ENCODE measurements around the gene KNG1. TPM values are rescaled to one million over a fixed set of nuclear protein-coding genes. Genes with fewer than 3 reads are reported as not detected.
"Not testable (repeated sequence)": the region's sequence is repeated elsewhere in the genome, so short reads cannot be mapped to it uniquely, and the experiment has no call there.

The KNG1 gene
- total RNA-seq, 2 donors from 2014 or later: not detected

- Mint-ChIP-seq H3K9me3 (no peaks in the 10 kb centered on the region), H3K27ac (no peak overlapping the region), H3K4me1 (ENCODE audit: low read depth) (peaks cover 8% of the 10 kb centered on the region), H3K4me3 (no peak overlapping the region), H3K27me3 (ENCODE audit: low read depth) (peaks cover 22% of the 10 kb centered on the region), H3K36me3 (ENCODE audit: insufficient read depth in 2 of 2) (no peaks in the 10 kb centered on the region)
- no peak for DNase-seq
- ATAC-seq (replicated peaks in 1 of 2): no peak
Measured at GRCh38 chr3:186691676-186692075, 25.5 kb upstream of the KNG1 start.

- Mint-ChIP-seq H3K27me3 (ENCODE audit: low read depth) (peaks cover 11% of the 10 kb centered on the region), H3K9me3 (no peaks in the 10 kb centered on the region), H3K4me1 (ENCODE audit: low read depth) (no peaks in the 10 kb centered on the region), H3K36me3 (ENCODE audit: insufficient read depth in 2 of 2) (no peaks in the 10 kb centered on the region), H3K4me3 (no peak overlapping the region), H3K27ac (no peak overlapping the region)
- DNase-seq (no peak), ATAC-seq (replicated peaks in 1 of 2) (no peak)
Measured at GRCh38 chr3:186693843-186694242, 23.3 kb upstream of the KNG1 start.

GRCh38 chr3:186694288-186695032, 22.7 kb upstream of the KNG1 start:
- no peaks in the 10 kb centered on the region for H3K9me3 Mint-ChIP-seq
- H3K27me3 Mint-ChIP-seq (ENCODE audit: low read depth): peaks cover 9% of the 10 kb centered on the region
- peak; percentile 32 to 58 for ATAC-seq (replicated peaks in 1 of 2)
- H3K4me3 Mint-ChIP-seq: no peak overlapping the region
- H3K27ac Mint-ChIP-seq: no peak overlapping the region
- no peaks in the 10 kb centered on the region for H3K36me3 Mint-ChIP-seq (ENCODE audit: insufficient read depth in 2 of 2)
- no peaks in the 10 kb centered on the region for H3K4me1 Mint-ChIP-seq (ENCODE audit: low read depth)
- no peak for DNase-seq

GRCh38 chr3:186696522-186696921, 20.6 kb upstream of the KNG1 start:
- Mint-ChIP-seq H3K9me3 (no peaks in the 10 kb centered on the region), H3K36me3 (ENCODE audit: insufficient read depth in 2 of 2) (no peaks in the 10 kb centered on the region), H3K27ac (no peak overlapping the region), H3K4me1 (ENCODE audit: low read depth) (no peaks in the 10 kb centered on the region), H3K27me3 (ENCODE audit: low read depth) (no peaks in the 10 kb centered on the region), H3K4me3 (no peak overlapping the region)
- ATAC-seq (replicated peaks in 1 of 2) (no peak), DNase-seq (no peak)

GRCh38 chr3:186697510-186697909, 19.6 kb upstream of the KNG1 start:
- Mint-ChIP-seq H3K36me3 (ENCODE audit: insufficient read depth in 2 of 2) (no peaks in the 10 kb centered on the region), H3K9me3 (no peaks in the 10 kb centered on the region), H3K27me3 (ENCODE audit: low read depth) (peaks cover 6% of the 10 kb centered on the region), H3K27ac (no peak overlapping the region), H3K4me1 (ENCODE audit: low read depth) (no peaks in the 10 kb centered on the region), H3K4me3 (no peak overlapping the region)
- DNase-seq (no peak), ATAC-seq (replicated peaks in 1 of 2) (no peak)

- Mint-ChIP-seq H3K9me3 (no peaks in the 10 kb centered on the region), H3K4me1 (ENCODE audit: low read depth) (no peaks in the 10 kb centered on the region), H3K4me3 (no peak overlapping the region), H3K27me3 (ENCODE audit: low read depth) (peaks cover 30% of the 10 kb centered on the region), H3K27ac (no peak overlapping the region), H3K36me3 (ENCODE audit: insufficient read depth in 2 of 2) (no peaks in the 10 kb centered on the region)
- DNase-seq: no peak
- ATAC-seq (replicated peaks in 1 of 2): peak in 1 of 2 donors; percentile 82
Measured at GRCh38 chr3:186700267-186700666, 16.9 kb upstream of the KNG1 start.

GRCh38 chr3:186702451-186702850, 14.7 kb upstream of the KNG1 start:
- ATAC-seq (replicated peaks in 1 of 2); DNase-seq; H3K9me3 Mint-ChIP-seq; H3K4me3 Mint-ChIP-seq; H3K27ac Mint-ChIP-seq; H3K36me3 Mint-ChIP-seq (ENCODE audit: insufficient read depth in 2 of 2): not testable (repeated sequence)
- Mint-ChIP-seq H3K27me3 (ENCODE audit: low read depth) (peaks cover 48% of the 10 kb centered on the region), H3K4me1 (ENCODE audit: low read depth) (peaks cover 11% of the 10 kb centered on the region)

- Mint-ChIP-seq H3K4me3 (no peak overlapping the region), H3K27ac (no peak overlapping the region), H3K9me3 (no peaks in the 10 kb centered on the region), H3K27me3 (ENCODE audit: low read depth) (peaks cover 68% of the 10 kb centered on the region), H3K36me3 (ENCODE audit: insufficient read depth in 2 of 2) (no peaks in the 10 kb centered on the region), H3K4me1 (ENCODE audit: low read depth) (peaks cover 11% of the 10 kb centered on the region)
- peak; percentile 100 for ATAC-seq (replicated peaks in 1 of 2)
- DNase-seq: peak; percentile 74 to 82
Measured at GRCh38 chr3:186705882-186706780, 11.0 kb upstream of the KNG1 start.

- no peak overlapping the region for H3K4me3 Mint-ChIP-seq
- peaks cover 11% of the 10 kb centered on the region for H3K4me1 Mint-ChIP-seq (ENCODE audit: low read depth)
- no peak for DNase-seq
- no peak for ATAC-seq (replicated peaks in 1 of 2)
- no peaks in the 10 kb centered on the region for H3K36me3 Mint-ChIP-seq (ENCODE audit: insufficient read depth in 2 of 2)
- peaks cover 58% of the 10 kb centered on the region for H3K27me3 Mint-ChIP-seq (ENCODE audit: low read depth)
- no peak overlapping the region for H3K27ac Mint-ChIP-seq
- no peaks in the 10 kb centered on the region for H3K9me3 Mint-ChIP-seq
Measured at GRCh38 chr3:186708983-186709679, 8.0 kb upstream of the KNG1 start.

GRCh38 chr3:186710694-186711093, 6.5 kb upstream of the KNG1 start:
- H3K27ac Mint-ChIP-seq; DNase-seq; H3K4me3 Mint-ChIP-seq; H3K9me3 Mint-ChIP-seq; H3K36me3 Mint-ChIP-seq (ENCODE audit: insufficient read depth in 2 of 2); ATAC-seq (replicated peaks in 1 of 2): not testable (repeated sequence)
- H3K27me3 Mint-ChIP-seq (ENCODE audit: low read depth): peaks cover 43% of the 10 kb centered on the region
- H3K4me1 Mint-ChIP-seq (ENCODE audit: low read depth): peaks cover 11% of the 10 kb centered on the region

GRCh38 chr3:186713499-186713898, 3.7 kb upstream of the KNG1 start:
- Mint-ChIP-seq H3K9me3 (no peaks in the 10 kb centered on the region), H3K4me1 (ENCODE audit: low read depth) (no peaks in the 10 kb centered on the region), H3K27me3 (ENCODE audit: low read depth) (peaks cover 19% of the 10 kb centered on the region), H3K4me3 (no peak overlapping the region), H3K27ac (no peak overlapping the region), H3K36me3 (ENCODE audit: insufficient read depth in 2 of 2) (no peaks in the 10 kb centered on the region)
- DNase-seq: no peak
- no peak for ATAC-seq (replicated peaks in 1 of 2)

GRCh38 chr3:186719945-186720739, 3.0 kb downstream of the KNG1 start:
- H3K27me3 Mint-ChIP-seq (ENCODE audit: low read depth): no peaks in the 10 kb centered on the region
- no peaks in the 10 kb centered on the region for H3K4me1 Mint-ChIP-seq (ENCODE audit: low read depth)
- DNase-seq (no peak), ATAC-seq (replicated peaks in 1 of 2) (no peak)
- no peak overlapping the region for H3K27ac Mint-ChIP-seq
- H3K4me3 Mint-ChIP-seq: no peak overlapping the region
- H3K36me3 Mint-ChIP-seq (ENCODE audit: insufficient read depth in 2 of 2): no peaks in the 10 kb centered on the region
- H3K9me3 Mint-ChIP-seq: no peaks in the 10 kb centered on the region

Measured in activated T-cell treated with anti-CD3 and anti-CD28 coated beads, Interleukin-2, amount 50 U/mL, for 72 hours (primary cell).